NCI-H1092 (cell line): ENCODE data around the gene PPP1R12C.
"Not testable (repeated sequence)": the region's sequence is repeated elsewhere in the genome, so short reads cannot be mapped to it uniquely, and the experiment has no call there.

Experiments
- DNase-seq: peaks from one replicate; lab custom pipeline; 2025; lab: John Stamatoyannopoulos, UW

Gene PPP1R12C

GRCh38 chr19:55111238-55111831, 6.1 kb downstream of the PPP1R12C start:
- no peak for DNase-seq

- DNase-seq = no peak
These were observed 7.7 kb downstream of the PPP1R12C start for GRCh38 chr19:55109527-55110291.

GRCh38 chr19:55107252-55107651, 10.2 kb downstream of the PPP1R12C start:
- DNase-seq = not testable (repeated sequence)

GRCh38 chr19:55106591-55106990, 10.8 kb downstream of the PPP1R12C start:
- no peak for DNase-seq

GRCh38 chr19:55105237-55105636, 12.2 kb downstream of the PPP1R12C start:
- no peak for DNase-seq

- no peak for DNase-seq
These were observed 14.2 kb downstream of the PPP1R12C start for GRCh38 chr19:55103190-55103589.

- DNase-seq = no peak
These were observed 16.2 kb downstream of the PPP1R12C start for GRCh38 chr19:55101261-55101660.

GRCh38 chr19:55099557-55100506, 17.6 kb downstream of the PPP1R12C start:
- DNase-seq = no peak

- DNase-seq = no peak
These were observed 18.5 kb downstream of the PPP1R12C start for GRCh38 chr19:55098716-55099556.

GRCh38 chr19:55097864-55098715, 19.3 kb downstream of the PPP1R12C start:
- no peak for DNase-seq

GRCh38 chr19:55096061-55096701, 21.3 kb downstream of the PPP1R12C start:
- DNase-seq = no peak

- DNase-seq = no peak
These were observed 22.0 kb downstream of the PPP1R12C start for GRCh38 chr19:55095260-55096060.

- DNase-seq = no peak
These were observed 22.8 kb downstream of the PPP1R12C start for GRCh38 chr19:55094456-55095259.

GRCh38 chr19:55092423-55093318, 24.8 kb downstream of the PPP1R12C start:
- DNase-seq = no peak

GRCh38 chr19:55091955-55092354, 25.5 kb downstream of the PPP1R12C start:
- no peak for DNase-seq

- DNase-seq = no peak
These were observed 26.1 kb downstream of the PPP1R12C start for GRCh38 chr19:55091126-55091910.

- no peak for DNase-seq
These were observed 26.9 kb downstream of the PPP1R12C start for GRCh38 chr19:55090564-55090963.
